Activated CD4-positive, alpha-beta T cell treated with anti-CD3 and anti-CD28 coated beads, Interleukin-2, amount 50 U/mL, for 4 hours (primary cell): ENCODE data around the gene TRIM28.

Experiments
- DNase-seq, 2 experiments: peaks; one replicate each; pipeline ENCODE4 v3.0.0-alpha.2; 2020

Gene TRIM28

GRCh38 chr19:58581227-58582141, 37.6 kb downstream of the TRIM28 start:
- DNase-seq: peak; percentile 88 to 91

- DNase-seq: no peak
These were observed 39.1 kb downstream of the TRIM28 start for GRCh38 chr19:58582985-58583384.

- DNase-seq: no peak
These were observed 40.9 kb downstream of the TRIM28 start for GRCh38 chr19:58584498-58585441.

DNA sequence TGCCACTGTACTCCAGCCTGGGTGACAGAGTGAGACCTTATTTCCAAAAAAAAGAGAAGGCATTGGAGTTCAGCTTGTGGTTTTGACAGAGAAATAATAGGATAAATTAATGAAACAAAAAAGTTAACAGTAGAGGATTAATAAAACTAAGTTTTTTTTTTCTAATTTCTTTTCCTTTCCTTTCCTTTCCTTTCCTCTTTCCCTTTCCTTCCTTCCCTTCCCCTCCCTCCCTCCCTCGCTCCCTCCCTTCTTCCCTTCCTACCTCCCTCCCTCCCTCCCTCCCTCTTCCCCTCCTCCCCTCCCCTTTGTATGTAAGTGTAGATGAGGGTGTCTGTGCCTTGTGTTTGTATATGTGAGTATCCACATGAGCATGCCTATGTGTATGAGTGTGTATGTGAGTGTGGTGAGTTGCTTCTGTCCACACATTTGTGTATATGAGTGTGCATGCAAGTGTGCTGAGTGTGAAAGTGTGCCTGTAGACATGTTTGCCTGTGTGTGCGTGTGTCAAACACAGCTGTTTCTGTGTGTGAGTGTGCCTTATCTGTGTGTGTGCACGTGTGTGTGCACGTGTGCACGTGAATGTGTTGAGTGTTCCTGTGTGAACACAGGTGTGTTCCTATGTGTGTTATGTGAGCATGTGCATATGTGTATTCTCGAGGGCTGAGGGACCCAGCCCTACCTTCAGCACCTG, 41.7 kb downstream of the TRIM28 start:
- DNase-seq: no peak

DNA sequence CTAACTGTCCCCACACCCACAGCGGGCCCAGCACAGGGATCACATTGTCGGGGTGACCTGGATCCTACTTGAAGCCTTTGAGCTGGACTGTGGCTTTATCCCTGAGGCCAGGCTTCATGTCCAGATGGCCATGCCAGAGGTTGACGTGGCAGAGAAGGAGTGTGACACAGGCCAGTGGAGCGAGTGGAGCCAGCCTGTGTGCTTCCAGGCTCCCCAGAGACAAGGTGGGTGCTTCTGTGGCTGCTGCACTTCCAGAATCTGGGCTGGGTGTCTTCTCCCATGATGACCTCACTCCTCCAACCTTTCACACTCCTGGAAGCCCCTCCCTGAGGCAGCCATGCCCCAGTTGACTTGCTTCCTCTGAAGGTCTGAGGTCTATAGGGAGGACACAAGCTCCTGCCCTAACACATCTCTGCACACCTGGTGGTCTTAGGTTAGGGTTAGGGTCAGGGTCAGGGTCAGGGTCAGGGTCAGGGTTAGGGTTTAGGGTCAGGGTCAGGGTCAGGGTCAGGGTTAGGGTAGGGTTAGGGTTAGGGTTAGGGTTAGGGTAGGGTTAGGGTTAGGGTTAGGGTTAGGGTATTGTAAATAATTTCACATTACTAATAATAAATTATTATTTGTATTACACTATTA, 42.4 kb downstream of the TRIM28 start:
- DNase-seq: no peak
